Left renal cortex interstitium (tissue), 4 donors: ENCODE data around the gene ADAT2. TPM values are rescaled to one million over a fixed set of nuclear protein-coding genes. Genes with fewer than 3 reads are reported as not detected.
A peak's percentile ranks its signal among the peaks of the same experiment; 100 is the strongest.

ENCODE experiments used
- DNase-seq, 4 donors: peaks; one replicate each; pipeline ENCODE4 v3.0.0-alpha.2; 2013; ENCODE audit warnings: low read depth in 4 of 4, low spot score in 2 of 4, missing footprints in 1 of 4
- polyA plus RNA-seq, 4 donors: library from polyadenylated mRNA; unstranded; fragments of 120-200 nt; gene quantifications; one replicate each; pipeline ENCODE4 v1.2.1, GENCODE V29; 2013; ENCODE audit not compliant: insufficient read length in 4 of 4

The ADAT2 gene
- polyA plus RNA-seq, 4 donors, result 8.7 to 23.8 (median 13.4) TPM

DNA sequence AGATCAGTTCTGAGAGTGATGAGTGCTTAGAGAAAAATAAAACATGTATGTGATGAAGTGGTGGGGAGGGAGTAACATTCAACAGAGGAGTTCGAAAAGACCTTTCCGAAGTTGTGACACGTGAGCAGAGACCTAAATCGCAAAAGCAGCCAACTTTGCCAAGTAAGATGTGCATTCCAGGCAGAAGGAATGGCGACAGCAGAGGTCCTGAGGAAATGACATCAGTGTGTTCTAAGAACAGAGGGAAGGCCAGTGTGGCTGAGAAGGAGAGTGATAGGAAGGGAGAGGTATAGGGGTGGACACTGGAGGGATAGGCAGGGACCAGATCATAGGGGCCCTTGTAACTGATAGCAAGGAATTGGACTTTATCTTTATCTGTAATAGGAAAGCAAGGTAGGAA, 51.3 kb downstream of the ADAT2 start:
- DNase-seq, result no peak

GRCh38 chr6:143397227-143398222, 53.0 kb downstream of the ADAT2 start:
- peak in 3 of 4 donors; percentile 55 to 61 (median 56) for DNase-seq

- DNase-seq, result no peak
These were observed 53.8 kb downstream of the ADAT2 start for GRCh38 chr6:143396497-143397226.

DNA sequence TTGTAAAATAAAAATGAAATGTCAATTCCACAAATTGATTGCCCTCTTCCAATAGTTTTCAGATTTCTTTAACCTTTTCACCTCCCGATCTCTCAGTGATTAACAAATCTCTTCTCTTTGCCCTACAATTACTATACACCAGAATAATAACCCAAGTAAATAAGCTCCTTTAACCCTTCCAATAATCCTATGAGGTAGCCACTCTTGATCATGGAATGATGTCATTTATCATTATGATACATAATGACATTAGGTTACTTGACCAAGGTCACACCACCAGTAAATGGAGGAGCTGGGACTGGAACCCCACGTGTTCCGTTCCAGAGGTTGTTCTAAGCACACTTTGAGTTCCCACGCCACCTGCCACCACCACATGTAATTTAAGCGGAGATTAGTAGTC, 54.8 kb downstream of the ADAT2 start:
- no peak for DNase-seq

- no peak for DNase-seq
These were observed 56.1 kb downstream of the ADAT2 start for GRCh38 chr6:143394389-143394788.

DNA sequence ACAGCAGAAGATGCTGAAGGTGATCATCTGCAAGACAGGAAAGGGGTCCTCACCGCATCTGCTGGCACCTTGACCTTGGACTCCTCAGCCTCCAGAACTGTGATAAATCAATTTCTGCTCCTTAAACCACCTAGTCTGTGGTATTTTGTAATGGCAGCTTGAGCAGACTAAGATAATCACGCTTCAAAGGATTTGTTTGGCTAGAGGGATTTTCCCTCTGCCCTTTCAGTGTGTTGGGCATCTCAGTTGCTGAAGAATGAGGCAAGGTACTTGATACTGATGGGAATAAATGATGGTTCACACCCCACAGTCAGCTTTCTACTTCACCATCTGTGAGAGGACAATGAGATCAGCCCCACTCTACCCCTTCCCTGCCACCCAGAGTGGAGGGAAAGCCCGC, 60.2 kb downstream of the ADAT2 start:
- DNase-seq, result no peak

- DNase-seq, result no peak
These were observed 64.9 kb downstream of the ADAT2 start for GRCh38 chr6:143385636-143386035.

DNA sequence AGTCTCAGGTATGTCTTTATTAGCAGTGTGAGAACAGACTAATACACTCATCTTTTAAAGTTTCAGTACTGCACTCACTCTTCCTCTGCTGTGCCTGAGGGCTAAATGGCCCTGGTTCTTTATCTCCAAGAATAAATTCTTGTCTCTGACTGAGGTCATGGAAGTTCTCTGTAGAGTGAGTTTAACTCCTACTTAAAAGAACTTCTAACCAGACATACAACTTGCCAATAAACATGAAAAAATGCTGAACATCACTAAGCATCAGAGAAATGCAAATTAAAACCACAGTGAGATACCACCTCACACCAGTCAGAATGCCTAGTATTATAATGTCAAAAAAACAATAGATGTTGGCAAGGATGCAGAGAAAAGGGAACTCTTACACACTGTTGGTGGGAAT, 73.6 kb downstream of the ADAT2 start:
- no peak for DNase-seq

- no peak for DNase-seq
These were observed 74.1 kb downstream of the ADAT2 start for GRCh38 chr6:143376375-143376774.

DNA sequence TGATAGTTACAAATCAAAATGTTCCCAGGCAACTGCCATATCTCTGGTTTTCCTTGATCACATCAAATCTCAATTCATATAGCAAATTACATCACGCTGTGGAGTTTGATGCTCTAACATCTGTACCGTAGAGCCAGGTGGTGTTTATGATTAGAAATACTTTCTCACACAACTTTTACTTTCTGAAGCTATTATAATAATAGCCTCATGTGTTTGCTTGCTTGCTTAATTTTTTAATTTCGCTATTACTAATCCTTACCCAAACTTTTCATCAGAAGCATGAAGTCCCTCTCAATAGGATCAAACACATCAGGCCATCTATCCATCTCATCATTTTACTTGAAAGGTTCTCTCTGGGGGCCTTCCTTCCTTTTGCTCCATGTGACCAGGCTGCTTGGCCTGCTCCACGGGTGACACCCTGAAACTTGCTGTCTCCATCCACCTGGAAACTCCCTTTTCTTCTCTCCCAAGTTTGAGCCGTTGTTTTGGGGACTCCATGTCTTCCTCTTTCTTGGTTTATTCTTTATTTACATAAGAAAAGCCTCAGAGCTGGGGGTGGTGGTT, 75.4 kb downstream of the ADAT2 start:
- DNase-seq, result no peak

- DNase-seq, result no peak
These were observed 76.5 kb downstream of the ADAT2 start for GRCh38 chr6:143374014-143374413.

Other genes with a start within 250 kb of the ADAT2 start
- 10 to 100 TPM; 31.4 to 40.4 (median 35.5) TPM for gene PEX3, start 110 bp upstream of the ADAT2 start, polyA plus RNA-seq
- gene FUCA2, start 61.0 kb upstream of the ADAT2 start, polyA plus RNA-seq, result 10 to 100 TPM; 56.4 to 70.1 (median 66.7) TPM
- gene PHACTR2, start 227.3 kb upstream of the ADAT2 start, polyA plus RNA-seq, result 10 to 100 TPM; 30.0 to 36.7 (median 33.4) TPM